ENCODE results near the gene CDH3.

CDH3 gene

GRCh38 chr16:68681038-68681437 is 35.9 kb downstream of the CDH3 start:
- Histone ChIP-seq H3K27me3 (ENCODE audit: control insufficient read depth, insufficient read depth, low read length) (no peaks in the 10 kb centered on the region), H3K9me3 (ENCODE audit: control insufficient read depth, insufficient read depth, low read length) (no peaks in the 10 kb centered on the region), H3K36me3 (ENCODE audit: control insufficient read depth, insufficient read depth, low read length) (peaks cover 50% of the 10 kb centered on the region), H3K4me3 (ENCODE audit: low read depth, low read length) (no peak overlapping the region), H3K4me1 (ENCODE audit: control insufficient read depth, insufficient read depth, low read length) (no peaks in the 10 kb centered on the region), H3K9ac (ENCODE audit: low read depth, low read length) (no peak overlapping the region)

DNA sequence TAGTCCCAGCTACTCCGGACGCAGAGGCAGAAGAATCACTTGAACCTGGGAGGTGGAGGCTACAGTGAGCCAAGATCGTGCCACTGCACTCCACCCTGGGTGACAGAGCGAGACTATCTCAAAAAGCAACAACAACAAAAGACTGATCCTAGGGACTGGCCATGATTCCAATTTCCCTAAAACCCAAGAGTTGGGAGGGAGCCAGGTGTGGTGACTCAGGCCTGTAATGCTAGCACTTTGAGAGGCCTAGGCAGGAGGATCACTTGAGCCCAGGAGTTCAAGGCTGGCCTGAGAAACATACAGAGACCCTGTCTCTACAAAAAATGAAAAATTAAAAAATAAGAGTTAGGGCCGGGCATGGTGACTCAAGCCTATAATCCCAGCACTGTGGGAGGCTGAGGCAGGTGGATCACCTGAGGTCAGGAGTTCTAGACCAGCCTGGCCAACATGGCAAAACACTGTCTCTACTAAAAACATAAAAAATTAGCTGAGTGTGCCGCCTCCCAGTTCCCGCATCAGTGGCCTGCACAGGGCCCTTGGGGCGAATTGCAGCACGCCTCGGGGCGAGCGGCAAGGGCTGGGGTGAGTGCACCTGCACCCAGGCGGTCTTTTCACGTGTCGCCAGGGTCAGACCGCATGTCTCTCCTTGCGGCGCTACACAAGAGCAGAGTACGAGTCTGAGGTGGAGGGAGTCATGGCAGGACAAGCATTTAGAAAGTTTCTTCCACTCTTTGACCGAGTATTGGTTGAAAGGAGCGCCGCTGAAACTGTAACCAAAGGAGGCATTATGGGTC is 40.8 kb downstream of the CDH3 start:
- Histone ChIP-seq H3K9ac (ENCODE audit: low read depth, low read length) (no peak overlapping the region), H3K4me3 (ENCODE audit: low read depth, low read length) (no peak overlapping the region), H3K36me3 (ENCODE audit: control insufficient read depth, insufficient read depth, low read length) (peaks cover 57% of the 10 kb centered on the region), H3K27me3 (ENCODE audit: control insufficient read depth, insufficient read depth, low read length) (no peaks in the 10 kb centered on the region), H3K9me3 (ENCODE audit: control insufficient read depth, insufficient read depth, low read length) (no peaks in the 10 kb centered on the region), H3K4me1 (ENCODE audit: control insufficient read depth, insufficient read depth, low read length) (no peaks in the 10 kb centered on the region)

DNA sequence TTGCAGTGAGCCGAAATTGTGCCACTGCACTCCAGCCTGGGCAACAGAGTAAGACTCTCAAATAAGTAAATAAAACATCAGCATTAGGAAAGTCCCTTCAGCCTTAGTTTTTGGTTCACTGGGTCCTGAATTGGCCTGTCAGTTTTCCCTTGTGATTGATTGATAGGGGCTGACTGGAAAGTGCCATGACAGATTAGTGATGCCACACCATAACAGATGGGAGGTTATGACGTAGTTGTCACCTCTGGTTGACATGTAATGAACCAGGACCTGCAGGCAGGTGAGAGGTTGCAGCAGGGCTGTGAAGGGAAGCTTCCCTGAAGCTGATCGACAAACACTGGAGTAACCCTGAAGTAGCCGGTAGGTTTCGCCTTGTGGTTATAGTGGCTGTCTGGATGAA is 41.8 kb downstream of the CDH3 start:
- no peaks in the 10 kb centered on the region for H3K9me3 ChIP-seq (ENCODE audit: control insufficient read depth, insufficient read depth, low read length)
- H3K36me3 ChIP-seq (ENCODE audit: control insufficient read depth, insufficient read depth, low read length), result peaks cover 59% of the 10 kb centered on the region
- H3K9ac ChIP-seq (ENCODE audit: low read depth, low read length), result no peak overlapping the region
- H3K4me1 ChIP-seq (ENCODE audit: control insufficient read depth, insufficient read depth, low read length), result no peaks in the 10 kb centered on the region
- no peaks in the 10 kb centered on the region for H3K27me3 ChIP-seq (ENCODE audit: control insufficient read depth, insufficient read depth, low read length)
- H3K4me3 ChIP-seq (ENCODE audit: low read depth, low read length), result no peak overlapping the region

GRCh38 chr16:68689921-68690320 is 44.8 kb downstream of the CDH3 start:
- H3K4me1 ChIP-seq (ENCODE audit: control insufficient read depth, insufficient read depth, low read length), result no peaks in the 10 kb centered on the region
- no peaks in the 10 kb centered on the region for H3K27me3 ChIP-seq (ENCODE audit: control insufficient read depth, insufficient read depth, low read length)
- H3K9me3 ChIP-seq (ENCODE audit: control insufficient read depth, insufficient read depth, low read length), result no peaks in the 10 kb centered on the region
- H3K36me3 ChIP-seq (ENCODE audit: control insufficient read depth, insufficient read depth, low read length), result peaks cover 61% of the 10 kb centered on the region
- no peak overlapping the region for H3K9ac ChIP-seq (ENCODE audit: low read depth, low read length)
- H3K4me3 ChIP-seq (ENCODE audit: low read depth, low read length), result no peak overlapping the region

DNA sequence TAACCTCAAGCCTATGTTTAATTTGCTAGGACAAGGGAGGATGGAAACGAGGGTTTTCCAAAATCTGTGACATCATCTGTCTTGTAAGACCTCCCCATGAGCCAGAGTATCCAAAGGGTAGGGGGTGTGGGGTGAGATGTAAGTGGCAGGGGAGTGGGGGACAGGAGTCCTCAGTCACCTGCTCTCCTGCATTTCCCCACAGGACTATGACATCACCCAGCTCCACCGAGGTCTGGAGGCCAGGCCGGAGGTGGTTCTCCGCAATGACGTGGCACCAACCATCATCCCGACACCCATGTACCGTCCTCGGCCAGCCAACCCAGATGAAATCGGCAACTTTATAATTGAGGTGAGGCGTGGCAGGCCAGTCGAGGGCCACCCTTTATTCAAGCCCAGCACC is 50.5 kb downstream of the CDH3 start:
- no peaks in the 10 kb centered on the region for H3K4me1 ChIP-seq (ENCODE audit: control insufficient read depth, insufficient read depth, low read length)
- no peak overlapping the region for H3K9ac ChIP-seq (ENCODE audit: low read depth, low read length)
- H3K36me3 ChIP-seq (ENCODE audit: control insufficient read depth, insufficient read depth, low read length), result peaks cover 52% of the 10 kb centered on the region
- no peaks in the 10 kb centered on the region for H3K9me3 ChIP-seq (ENCODE audit: control insufficient read depth, insufficient read depth, low read length)
- H3K4me3 ChIP-seq (ENCODE audit: low read depth, low read length), result no peak overlapping the region
- H3K27me3 ChIP-seq (ENCODE audit: control insufficient read depth, insufficient read depth, low read length), result no peaks in the 10 kb centered on the region

DNA sequence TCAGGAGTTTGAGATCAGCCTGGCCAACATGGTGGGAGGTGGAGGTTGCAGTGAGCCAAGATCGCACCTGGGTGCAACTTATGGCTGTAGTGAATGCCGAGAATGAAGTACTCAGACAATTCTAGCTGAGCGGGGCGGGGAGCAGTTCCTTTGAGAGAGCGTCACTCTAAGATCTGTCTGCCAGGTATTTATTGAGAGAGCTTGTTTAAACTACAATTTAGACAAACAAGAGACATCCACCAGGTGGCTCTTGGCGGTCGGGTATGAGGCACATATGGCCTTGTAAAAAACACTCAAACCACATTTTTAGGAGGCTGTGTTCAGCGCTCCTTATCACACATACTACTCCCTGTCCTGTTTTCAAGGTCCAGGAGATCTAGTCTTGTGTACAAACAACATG is 51.4 kb downstream of the CDH3 start:
- Histone ChIP-seq H3K9me3 (ENCODE audit: control insufficient read depth, insufficient read depth, low read length) (no peaks in the 10 kb centered on the region), H3K36me3 (ENCODE audit: control insufficient read depth, insufficient read depth, low read length) (peaks cover 51% of the 10 kb centered on the region), H3K27me3 (ENCODE audit: control insufficient read depth, insufficient read depth, low read length) (no peaks in the 10 kb centered on the region), H3K9ac (ENCODE audit: low read depth, low read length) (no peak overlapping the region), H3K4me3 (ENCODE audit: low read depth, low read length) (no peak overlapping the region), H3K4me1 (ENCODE audit: control insufficient read depth, insufficient read depth, low read length) (no peaks in the 10 kb centered on the region)

GRCh38 chr16:68698091-68698490 is 53.0 kb downstream of the CDH3 start:
- Histone ChIP-seq H3K9ac (ENCODE audit: low read depth, low read length) (no peak overlapping the region), H3K4me3 (ENCODE audit: low read depth, low read length) (no peak overlapping the region), H3K27me3 (ENCODE audit: control insufficient read depth, insufficient read depth, low read length) (no peaks in the 10 kb centered on the region), H3K4me1 (ENCODE audit: control insufficient read depth, insufficient read depth, low read length) (no peaks in the 10 kb centered on the region), H3K36me3 (ENCODE audit: control insufficient read depth, insufficient read depth, low read length) (peaks cover 39% of the 10 kb centered on the region), H3K9me3 (ENCODE audit: control insufficient read depth, insufficient read depth, low read length) (no peaks in the 10 kb centered on the region)

- no peak overlapping the region for H3K4me3 ChIP-seq (ENCODE audit: low read depth, low read length)
- H3K27me3 ChIP-seq (ENCODE audit: control insufficient read depth, insufficient read depth, low read length), result no peaks in the 10 kb centered on the region
These were observed 55.0 kb downstream of the CDH3 start for GRCh38 chr16:68700120-68700519.

DNA sequence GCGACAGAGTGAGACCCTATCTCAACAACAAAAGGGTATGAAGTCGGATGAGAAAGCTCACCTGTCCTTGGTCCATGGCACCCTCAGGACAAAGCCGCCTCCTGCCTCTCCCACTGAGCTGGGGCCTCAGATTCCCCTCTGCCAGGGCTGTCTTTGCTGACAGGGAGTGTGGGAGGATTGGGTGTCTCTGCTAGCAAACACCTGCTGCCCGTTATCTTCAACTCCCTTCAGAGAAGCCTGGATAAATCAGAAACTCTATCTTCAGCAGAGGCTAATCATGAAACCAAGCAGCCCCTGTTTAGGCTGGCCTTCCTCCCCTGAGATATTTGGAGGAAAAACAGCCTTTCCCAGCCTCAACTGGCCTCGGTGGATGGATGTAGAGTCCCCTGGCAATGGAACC is 55.7 kb downstream of the CDH3 start:
- Histone ChIP-seq H3K27me3 (ENCODE audit: control insufficient read depth, insufficient read depth, low read length) (no peaks in the 10 kb centered on the region), H3K36me3 (ENCODE audit: control insufficient read depth, insufficient read depth, low read length) (peaks cover 18% of the 10 kb centered on the region), H3K9ac (ENCODE audit: low read depth, low read length) (no peak overlapping the region), H3K9me3 (ENCODE audit: control insufficient read depth, insufficient read depth, low read length) (no peaks in the 10 kb centered on the region), H3K4me1 (ENCODE audit: control insufficient read depth, insufficient read depth, low read length) (no peaks in the 10 kb centered on the region), H3K4me3 (ENCODE audit: low read depth, low read length) (no peak overlapping the region)

More at GRCh38 chr16:68700120-68700519, 55.0 kb downstream of the CDH3 start:
- peaks cover 25% of the 10 kb centered on the region for H3K36me3 ChIP-seq (ENCODE audit: control insufficient read depth, insufficient read depth, low read length)
- no peaks in the 10 kb centered on the region for H3K9me3 ChIP-seq (ENCODE audit: control insufficient read depth, insufficient read depth, low read length)
- H3K9ac ChIP-seq (ENCODE audit: low read depth, low read length), result no peak overlapping the region
- no peaks in the 10 kb centered on the region for H3K4me1 ChIP-seq (ENCODE audit: control insufficient read depth, insufficient read depth, low read length)

DNA sequence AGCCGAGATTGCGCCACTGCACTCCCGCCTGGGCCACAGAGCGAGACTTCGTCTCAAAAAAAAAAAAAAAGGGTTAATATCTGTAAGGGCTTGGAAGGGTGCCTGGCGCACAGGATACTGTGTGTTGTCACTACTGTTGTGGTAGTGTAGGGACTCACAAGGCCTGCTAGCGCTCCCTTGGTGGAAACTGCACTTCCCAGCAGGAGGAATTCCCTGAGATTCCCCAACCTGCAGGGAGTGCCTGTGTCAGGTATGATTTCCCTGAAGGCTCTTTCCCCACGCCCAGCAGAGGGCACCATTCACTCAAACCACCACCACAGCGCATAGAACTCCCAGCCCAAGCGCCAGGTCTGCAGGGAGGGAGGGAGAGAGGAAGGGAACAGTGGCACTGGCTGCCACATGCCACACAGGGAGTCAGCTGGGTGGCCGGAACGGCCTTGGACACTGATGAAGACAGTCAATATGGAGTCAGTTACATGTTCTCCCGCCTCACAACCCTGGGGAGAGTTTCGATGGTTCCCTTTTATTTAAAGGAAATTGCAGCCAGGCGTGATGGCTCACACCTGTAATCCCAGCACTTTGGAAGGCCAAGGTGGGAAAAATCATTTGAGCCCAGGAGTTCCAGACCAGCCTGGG is 59.2 kb downstream of the CDH3 start:
- H3K4me3 ChIP-seq (ENCODE audit: low read depth, low read length), result no peak overlapping the region
- H3K4me1 ChIP-seq (ENCODE audit: control insufficient read depth, insufficient read depth, low read length), result peaks cover 2% of the 10 kb centered on the region
- H3K9ac ChIP-seq (ENCODE audit: low read depth, low read length), result no peak overlapping the region

DNA sequence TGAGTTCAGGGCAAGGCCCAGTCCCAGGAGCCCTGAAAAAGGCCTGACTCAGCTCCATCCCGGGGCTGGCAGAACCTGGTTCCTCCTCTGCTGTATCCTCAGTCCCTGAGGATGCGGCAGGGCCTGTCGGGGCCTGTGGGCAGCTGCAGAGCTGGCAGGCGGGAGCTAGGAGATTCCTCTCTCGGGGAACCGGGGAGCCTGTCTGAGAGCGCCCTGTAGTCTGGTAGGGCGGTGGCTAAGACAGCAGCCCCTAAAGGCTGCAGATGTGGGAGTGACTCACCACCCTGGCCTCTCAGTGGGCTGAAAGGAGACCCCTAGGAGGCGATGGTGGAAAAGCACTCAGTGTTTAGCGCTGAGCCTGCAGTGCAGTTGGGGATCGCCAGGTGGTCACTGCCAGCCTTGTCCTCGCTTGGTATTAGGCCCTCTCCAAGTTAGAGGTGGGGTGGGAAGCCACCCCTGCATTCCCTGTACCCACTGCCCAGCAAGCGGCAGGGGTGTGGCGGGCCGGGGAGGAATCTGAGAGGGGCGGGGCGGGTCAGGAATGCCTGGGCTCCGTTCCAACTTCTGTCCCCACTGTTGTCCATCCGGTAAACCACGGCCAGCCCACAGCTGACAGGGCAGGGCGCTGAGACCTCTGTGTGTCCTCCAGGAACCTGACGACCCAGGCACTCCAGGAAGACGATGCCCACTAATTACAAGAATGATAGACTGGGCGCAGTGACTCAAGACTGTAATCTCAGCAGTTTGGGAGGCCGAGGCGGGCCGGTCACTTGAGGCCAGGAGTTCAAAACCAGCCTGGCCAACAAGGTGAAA is 62.4 kb downstream of the CDH3 start:
- H3K4me1 ChIP-seq (ENCODE audit: control insufficient read depth, insufficient read depth, low read length), result peaks cover 2% of the 10 kb centered on the region
- no peak overlapping the region for H3K4me3 ChIP-seq (ENCODE audit: low read depth, low read length)
- no peaks in the 10 kb centered on the region for H3K27me3 ChIP-seq (ENCODE audit: control insufficient read depth, insufficient read depth, low read length)
- H3K9ac ChIP-seq (ENCODE audit: low read depth, low read length), result no peak overlapping the region
- no peaks in the 10 kb centered on the region for H3K9me3 ChIP-seq (ENCODE audit: control insufficient read depth, insufficient read depth, low read length)
- no peaks in the 10 kb centered on the region for H3K36me3 ChIP-seq (ENCODE audit: control insufficient read depth, insufficient read depth, low read length)

More for the DNA sequence above, 59.2 kb downstream of the CDH3 start:
- no peaks in the 10 kb centered on the region for H3K9me3 ChIP-seq (ENCODE audit: control insufficient read depth, insufficient read depth, low read length)
- H3K27me3 ChIP-seq (ENCODE audit: control insufficient read depth, insufficient read depth, low read length), result no peaks in the 10 kb centered on the region
- no peaks in the 10 kb centered on the region for H3K36me3 ChIP-seq (ENCODE audit: control insufficient read depth, insufficient read depth, low read length)
